Mesothelial cell of epicardium (in vitro differentiated cells): ENCODE results near the gene PDE12. TPM values are rescaled to one million over a fixed set of nuclear protein-coding genes. Genes with fewer than 3 reads are reported as not detected.

Source experiments
- DNase-seq, 2 experiments: peaks; one replicate each; pipeline ENCODE4 v3.0.0; 2021; ENCODE audit warnings: low spot score in 2 of 2; ENCODE audit not compliant: unreplicated experiment in 2 of 2
- H3K27ac Mint-ChIP-seq: 2 replicates; pipeline ENCODE4 v1.8.0; 2021; ENCODE audit warnings: mixed read lengths
- H3K27me3 Mint-ChIP-seq: 2 replicates; pipeline ENCODE4 v1.8.0; 2021; ENCODE audit warnings: low read depth, mixed read lengths
- H3K36me3 Mint-ChIP-seq: 2 replicates; pipeline ENCODE4 v1.8.0; 2021; ENCODE audit warnings: mixed read lengths
- H3K4me1 Mint-ChIP-seq: 2 replicates; pipeline ENCODE4 v1.8.0; 2021; ENCODE audit warnings: mixed read lengths
- H3K4me3 Mint-ChIP-seq: 2 replicates; pipeline ENCODE4 v1.8.0; 2021; ENCODE audit warnings: mild to moderate bottlenecking, moderate library complexity, mixed read lengths
- H3K9me3 Mint-ChIP-seq: 2 replicates; pipeline ENCODE4 v1.8.0; 2021; ENCODE audit warnings: mixed read lengths
- CTCF ChIP-seq: fragments of 200-600 bp; sonication (generic); IDR thresholded peaks from one replicate; pipeline ENCODE4 v1.5.0; 2021; ENCODE audit warnings: antibody characterized with exemption; ENCODE audit not compliant: unreplicated experiment
- total RNA-seq: library from RNA; stranded (reverse); gene quantifications from 3 replicates; pipeline ENCODE4 v1.2.1, GENCODE V29; 2021

PDE12 gene
- total RNA-seq, 1 donor from 2014 or later: 17.6 TPM

GRCh38 chr3:57544181-57545125 is 11.6 kb upstream of the PDE12 start, which contains the start of gene DNAH12:
DNAH12 (minus strand) TSS chr3:57544344; CDS start chr3:57542870, 1,474 bp downstream.
- no peak for TF ChIP-seq CTCF
- Mint-ChIP-seq H3K27me3 (no peaks in the 10 kb centered on the region), H3K4me3 (peak within 1 kb of the TSS; percentile 65), H3K27ac (peak within 1 kb of the TSS; percentile 67), H3K4me1 (peaks cover 10% of the 10 kb centered on the region), H3K36me3 (no peaks in the 10 kb centered on the region), H3K9me3 (no peaks in the 10 kb centered on the region)
- peak; percentile 62 to 74 for DNase-seq

- no peak overlapping the region for H3K4me3 Mint-ChIP-seq
- no peak for DNase-seq
These were observed 10.3 kb upstream of the PDE12 start for GRCh38 chr3:57545636-57546268.

GRCh38 chr3:57546616-57547015 is 9.5 kb upstream of the PDE12 start:
- Mint-ChIP-seq H3K4me3 (no peak overlapping the region), H3K27me3 (no peaks in the 10 kb centered on the region), H3K36me3 (no peaks in the 10 kb centered on the region), H3K4me1 (peaks cover 10% of the 10 kb centered on the region), H3K27ac (no peak overlapping the region), H3K9me3 (no peaks in the 10 kb centered on the region)
- no peak for DNase-seq
- TF ChIP-seq CTCF: no peak

More at GRCh38 chr3:57545636-57546268, 10.3 kb upstream of the PDE12 start:
- Mint-ChIP-seq H3K9me3 (no peaks in the 10 kb centered on the region), H3K27me3 (no peaks in the 10 kb centered on the region), H3K27ac (peak overlapping the region; percentile 39), H3K36me3 (no peaks in the 10 kb centered on the region), H3K4me1 (peaks cover 10% of the 10 kb centered on the region)
- no peak for TF ChIP-seq CTCF

- H3K27me3 Mint-ChIP-seq: no peaks in the 10 kb centered on the region
- no peak for DNase-seq
- TF ChIP-seq CTCF: no peak
- H3K36me3 Mint-ChIP-seq: peaks cover 1% of the 10 kb centered on the region
- peak overlapping the region; percentile 92 for H3K4me3 Mint-ChIP-seq
- H3K9me3 Mint-ChIP-seq: no peaks in the 10 kb centered on the region
- peaks cover 29% of the 10 kb centered on the region for H3K4me1 Mint-ChIP-seq
- peak overlapping the region; percentile 99 for H3K27ac Mint-ChIP-seq
These were observed 768 bp upstream of the PDE12 start for GRCh38 chr3:57555306-57555705.

- Mint-ChIP-seq H3K27me3 (no peaks in the 10 kb centered on the region), H3K27ac (peak overlapping the region; percentile 99), H3K4me1 (peaks cover 29% of the 10 kb centered on the region), H3K36me3 (peaks cover 3% of the 10 kb centered on the region), H3K4me3 (peak overlapping the region; percentile 92), H3K9me3 (no peaks in the 10 kb centered on the region)
- TF ChIP-seq CTCF: no peak
- peak in 1 of 2 experiments; percentile 55 for DNase-seq
These were observed 498 bp downstream of the PDE12 start for GRCh38 chr3:57556459-57557084.
